ENCODE results near the gene TAF11L13. TPM values are rescaled to one million over a fixed set of nuclear protein-coding genes. Genes with fewer than 3 reads are reported as not detected.

The TAF11L13 gene
- total RNA-seq, 3 donors from 2014 or later = not detected

- no peak for TF ChIP-seq POLR2AphosphoS5 (IDR thresholded peaks at IDR 0.05)
- no peak for TF ChIP-seq CTCF (IDR thresholded peaks at IDR 0.05)
- TF ChIP-seq POLR2A (IDR thresholded peaks at IDR 0.05) = no peak
- no peaks in the 10 kb centered on the region for H3K36me3 ChIP-seq
Measured at GRCh38 chr5:17678751-17679324, 47.0 kb downstream of the TAF11L13 start.

DNA sequence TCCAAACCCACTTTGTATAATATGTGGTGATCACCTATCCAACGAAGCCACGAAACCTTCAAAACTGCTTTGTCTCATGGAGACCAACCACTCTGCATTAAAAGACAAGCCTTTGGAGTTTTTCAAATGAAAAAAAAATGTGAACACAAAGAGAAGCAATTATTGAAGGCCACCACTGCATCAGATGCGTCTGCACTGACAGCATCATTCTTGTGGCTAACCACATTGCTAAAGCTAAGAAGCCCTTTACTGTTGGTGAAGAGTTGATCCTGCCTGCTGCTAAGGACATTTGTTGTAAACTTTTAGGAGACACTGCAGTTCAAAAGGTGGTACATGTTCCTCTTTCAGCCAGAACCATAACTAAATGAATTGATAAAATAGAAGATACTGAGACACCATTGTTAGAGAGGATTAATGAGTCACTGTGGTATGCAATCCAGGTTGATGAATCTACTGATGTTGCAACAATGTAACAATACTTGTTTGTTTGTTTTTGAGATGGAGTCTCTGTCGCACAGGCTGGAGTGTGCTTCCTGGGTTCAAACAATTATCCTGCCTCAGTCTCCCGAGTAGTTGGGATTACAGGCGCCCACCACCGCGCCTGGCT lies 47.8 kb downstream of the TAF11L13 start:
- H3K36me3 ChIP-seq = no peaks in the 10 kb centered on the region
- intact Hi-C loops (cut with DNase I; ENCODE audit: low total_unique reads) = no loop called here
- no peak for TF ChIP-seq POLR2AphosphoS5 (IDR thresholded peaks at IDR 0.05)
- no peak for TF ChIP-seq POLR2A (IDR thresholded peaks at IDR 0.05)
- TF ChIP-seq CTCF (IDR thresholded peaks at IDR 0.05) = no peak
- no peak for DNase-seq (ENCODE audit: low spot score in 2 of 2)
- no peaks in the 10 kb centered on the region for H3K27me3 ChIP-seq
- no peaks in the 10 kb centered on the region for H3K9me3 ChIP-seq
- H3K4me3 ChIP-seq = no peak overlapping the region
- H3K27ac ChIP-seq = no peak overlapping the region
- H3K4me1 ChIP-seq = no peaks in the 10 kb centered on the region

More at GRCh38 chr5:17678751-17679324, 47.0 kb downstream of the TAF11L13 start:
- Histone ChIP-seq H3K27ac (no peak overlapping the region), H3K4me1 (no peaks in the 10 kb centered on the region), H3K27me3 (no peaks in the 10 kb centered on the region), H3K9me3 (no peaks in the 10 kb centered on the region), H3K4me3 (no peak overlapping the region)
- DNase-seq (ENCODE audit: low spot score in 2 of 2) = no peak
- intact Hi-C loops (cut with DNase I; ENCODE audit: low total_unique reads) = no loop called here

DNA sequence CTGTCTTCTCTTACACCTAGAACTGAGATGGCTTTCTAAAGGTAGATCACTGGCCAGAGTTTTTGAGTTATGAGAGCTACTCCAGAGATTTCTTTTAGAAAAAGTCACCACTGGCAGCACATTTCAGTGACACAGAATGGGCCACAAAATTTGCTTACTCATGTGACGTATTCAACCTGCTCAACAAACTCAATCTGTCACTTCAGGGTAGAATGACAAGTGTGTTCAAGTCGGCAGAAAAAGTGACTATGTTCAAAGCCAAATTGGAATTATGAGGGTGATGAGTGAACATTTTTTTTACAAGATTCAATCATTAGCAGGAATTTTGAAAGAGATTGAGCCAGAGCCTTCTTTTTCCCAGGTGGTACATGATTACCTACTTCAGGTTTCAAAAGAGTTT lies 48.8 kb downstream of the TAF11L13 start:
- H3K36me3 ChIP-seq = no peaks in the 10 kb centered on the region
- intact Hi-C loops (cut with DNase I; ENCODE audit: low total_unique reads) = no loop called here

More for the DNA sequence above, 48.8 kb downstream of the TAF11L13 start:
- no peaks in the 10 kb centered on the region for H3K9me3 ChIP-seq
- no peak for DNase-seq (ENCODE audit: low spot score in 2 of 2)
- H3K4me3 ChIP-seq = no peak overlapping the region
- TF ChIP-seq CTCF (IDR thresholded peaks at IDR 0.05) (no peak), POLR2AphosphoS5 (IDR thresholded peaks at IDR 0.05) (no peak), POLR2A (IDR thresholded peaks at IDR 0.05) (no peak)
- H3K27me3 ChIP-seq = no peaks in the 10 kb centered on the region
- H3K4me1 ChIP-seq = no peaks in the 10 kb centered on the region
- no peak overlapping the region for H3K27ac ChIP-seq

Other genes with a start within 250 kb of the TAF11L13 start
- gene TAF11L2, start 133.9 kb upstream of the TAF11L13 start, total RNA-seq = not detected
- gene TAF11L3, start 113.7 kb upstream of the TAF11L13 start, total RNA-seq = not detected
- gene TAF11L4, start 110.3 kb upstream of the TAF11L13 start, total RNA-seq = not detected
- gene TAF11L5, start 106.9 kb upstream of the TAF11L13 start, total RNA-seq = not detected
- not detected for gene TAF11L6, start 103.4 kb upstream of the TAF11L13 start, total RNA-seq
- not detected for gene TAF11L7, start 46.3 kb upstream of the TAF11L13 start, total RNA-seq
- not detected for gene TAF11L8, start 41.1 kb upstream of the TAF11L13 start, total RNA-seq
- not detected for gene TAF11L9, start 37.7 kb upstream of the TAF11L13 start, total RNA-seq
- gene TAF11L10, start 34.3 kb upstream of the TAF11L13 start, total RNA-seq = not detected
- not detected for gene TAF11L11, start 27.9 kb upstream of the TAF11L13 start, total RNA-seq
- not detected for gene TAF11L12, start 21.7 kb upstream of the TAF11L13 start, total RNA-seq
- gene TAF11L14, start 2.4 kb downstream of the TAF11L13 start, total RNA-seq = not detected